ENCODE measurements around the gene MOB2.

GRCh38 chr11:1442163-1442562, 44.4 kb downstream of the MOB2 start:
- TF ChIP-seq POLR2A (IDR thresholded peaks at IDR 0.05) (no peak), CTCF (IDR thresholded peaks at IDR 0.05) (no peak)

Measured in body of pancreas (tissue), 4 donors.